HG03196 (cell line): ENCODE data around the gene C8G.

Experiments used
- ATAC-seq: cut with Tn5 transposase; IDR thresholded peaks from one replicate; pipeline ENCODE4 v1.9.1; 2021; ENCODE audit not compliant: unreplicated experiment

C8G gene

GRCh38 chr9:136980669-136981478 lies 35.8 kb downstream of the C8G start:
- ATAC-seq: no peak

- no peak for ATAC-seq
Measured at GRCh38 chr9:136981588-136982231, 36.7 kb downstream of the C8G start.

GRCh38 chr9:136982232-136983051 lies 37.4 kb downstream of the C8G start, which contains the start of gene LCNL1:
Gene LCNL1, plus strand, starts transcription at chr9:136982993. Its CDS starts 594 bp downstream, at chr9:136983587.
- ATAC-seq: no peak

GRCh38 chr9:136983167-136983566 lies 38.1 kb downstream of the C8G start:
- ATAC-seq: no peak

- no peak for ATAC-seq
Measured at GRCh38 chr9:136983656-136984314, 38.7 kb downstream of the C8G start.

GRCh38 chr9:136984464-136985026 lies 39.5 kb downstream of the C8G start:
- ATAC-seq: no peak

- no peak for ATAC-seq
Measured at GRCh38 chr9:136985027-136985602, 40.1 kb downstream of the C8G start.

GRCh38 chr9:136985853-136986252 lies 40.8 kb downstream of the C8G start:
- ATAC-seq: no peak

- no peak for ATAC-seq
Measured at GRCh38 chr9:136988872-136989271, 43.8 kb downstream of the C8G start.

- no peak for ATAC-seq
Measured at GRCh38 chr9:136990242-136990911, 45.3 kb downstream of the C8G start.

GRCh38 chr9:136991993-136992818 lies 47.2 kb downstream of the C8G start, which contains the start of gene PAXX:
Gene PAXX, plus strand, starts transcription at chr9:136992422. Its CDS starts 22 bp downstream, at chr9:136992444.
- ATAC-seq: peak; percentile 67

- no peak for ATAC-seq
Measured at GRCh38 chr9:136992819-136993369, 47.9 kb downstream of the C8G start.

GRCh38 chr9:136994180-136994887 lies 49.3 kb downstream of the C8G start:
- no peak for ATAC-seq

GRCh38 chr9:136994888-136995230 lies 49.8 kb downstream of the C8G start:
- no peak for ATAC-seq

- no peak for ATAC-seq
Measured at GRCh38 chr9:136995362-136995761, 50.3 kb downstream of the C8G start.

GRCh38 chr9:136995772-136996311 lies 50.8 kb downstream of the C8G start:
- no peak for ATAC-seq
